K562 (cell line): Measurements from ENCODE around the gene GOLPH3L. TPM values are rescaled to one million over a fixed set of nuclear protein-coding genes. Genes with fewer than 3 reads are reported as not detected.

ENCODE experiments used
- ATAC-seq: fragments of 200-7000 bp; cut with Tn5 transposase; 3 replicates; pipeline ENCODE4 v1.9.1; 2020; ENCODE audit warnings: moderate library complexity
- BruUV-seq: library from RNA; stranded (reverse); fragments of 400-500 nt; replicated peaks from 2 replicates; lab custom pipeline; 2021; lab: Mats Ljungman, UMichigan
- CTCF ChIA-PET: fragments of 300-600 bp; formaldehyde crosslinking; extraction: SDS; loops from one replicate; lab custom pipeline; 2021; ENCODE audit warnings: low intra/inter-chr PET ratio; lab: Yijun Ruan, JAX
- POLR2A ChIA-PET: fragments of 300-600, 350-650 bp; sonication (Branson Sonifier 250); formaldehyde crosslinking; extraction: SDS; loops from one replicate; lab custom pipeline; 2021; ENCODE audit warnings: antibody characterized with exemption, inconsistent platforms; lab: Yijun Ruan, JAX
- DNase-seq, 4 experiments: peaks; one replicate each; pipeline versions ENCODE4 v3.0.0 to v3.0.0-alpha.2; 2011 to 2018; ENCODE audit warnings: low spot score in 3 of 4, mixed read lengths in 3 of 4; ENCODE audit errors: extremely low read depth in 1 of 4
- FAIRE-seq: peaks from 2 replicates; lab custom pipeline; 2011; peaks lifted over from hg19 to GRCh38; lab: Jason Lieb, UNC
- H2AFZ ChIP-seq: 2 replicates; pipeline ENCODE4 v1.6.0; 2011; ENCODE audit warnings: low read depth, low read length, control low read depth, inconsistent platforms
- H3K27ac ChIP-seq: fragments of 200-600 bp; 3 replicates; pipeline ENCODE4 v1.8.0; 2011; ENCODE audit warnings: low read depth, mild to moderate bottlenecking, control low read depth, inconsistent platforms, low read length, moderate library complexity, mixed read lengths; ENCODE audit errors: extremely low read depth
- H3K27me3 ChIP-seq, 2 experiments: fragments of 300-600 bp in 1 of 2; 2 replicates in 1 of 2; 3 replicates in 1 of 2; pipeline versions ENCODE4 v1.6.0 to v1.8.0; 2011; ENCODE audit warnings: inconsistent platforms in 2 of 2, low read length in 2 of 2, mild to moderate bottlenecking in 1 of 2, mixed read lengths in 1 of 2, moderate library complexity in 1 of 2; ENCODE audit not compliant: control insufficient read depth in 2 of 2, insufficient read depth in 2 of 2
- H3K36me3 ChIP-seq: fragments of 300-600 bp; 3 replicates; pipeline ENCODE4 v1.8.0; 2011; ENCODE audit warnings: mild to moderate bottlenecking, low read length, inconsistent platforms; ENCODE audit not compliant: control insufficient read depth, insufficient read depth
- H3K4me1 ChIP-seq, 2 experiments: fragments of 200-600 bp in 1 of 2; replicated peaks in 1 of 2; 2 replicates in 1 of 2; 3 replicates in 1 of 2; pipeline versions ENCODE4 v1.5.1 to v1.8.0; 2011; ENCODE audit warnings: inconsistent platforms in 2 of 2, low read length in 2 of 2, mild to moderate bottlenecking in 1 of 2, mixed read lengths in 1 of 2, moderate library complexity in 1 of 2; ENCODE audit not compliant: control insufficient read depth in 2 of 2, insufficient read depth in 2 of 2
- H3K4me2 ChIP-seq: 2 replicates; pipeline ENCODE4 v1.6.1; 2011; ENCODE audit warnings: low read length, control low read depth, inconsistent platforms, mixed read lengths; ENCODE audit not compliant: insufficient read depth
- H3K4me3 ChIP-seq: fragments of 200-600 bp; sonication (generic), shearing (Covaris generic); 2 replicates; pipeline ENCODE4 v1.5.1; 2016; ENCODE audit warnings: control low read depth, inconsistent platforms
- H3K79me2 ChIP-seq: fragments of 200-600 bp; 3 replicates; pipeline ENCODE4 v1.8.0; 2011; ENCODE audit warnings: low read length, inconsistent platforms; ENCODE audit not compliant: control insufficient read depth, insufficient read depth
- H3K9ac ChIP-seq, 2 experiments: 2 replicates each; pipeline versions ENCODE4 v1.6.0 to v1.6.1; 2011; ENCODE audit warnings: low read depth in 2 of 2, low read length in 2 of 2, control low read depth in 1 of 2, inconsistent platforms in 1 of 2, mild to moderate bottlenecking in 1 of 2, mixed read lengths in 1 of 2; ENCODE audit not compliant: insufficient read depth in 1 of 2
- H3K9me1 ChIP-seq: one replicate; pipeline ENCODE4 v1.6.0; 2011; ENCODE audit warnings: inconsistent platforms, mild to moderate bottlenecking, low read length, moderate library complexity; ENCODE audit not compliant: control insufficient read depth, insufficient read depth
- H3K9me3 ChIP-seq: replicated peaks from 2 replicates; pipeline ENCODE4 v1.5.1; 2011; ENCODE audit warnings: low read depth, low read length, inconsistent platforms; ENCODE audit not compliant: control insufficient read depth, insufficient read depth
- H4K20me1 ChIP-seq: replicated peaks from 2 replicates; pipeline ENCODE4 v1.6.1; 2011; ENCODE audit warnings: low read length, inconsistent platforms, mixed read lengths; ENCODE audit not compliant: control insufficient read depth, insufficient read depth
- CTCFL ChIP-seq: IDR thresholded peaks from 2 replicates; pipeline ENCODE4 v1.6.1; 2011; ENCODE audit warnings: borderline replicate concordance, low read depth, mild to moderate bottlenecking, moderate library complexity, low read length; ENCODE audit not compliant: insufficient read depth, poor library complexity, severe bottlenecking
- DMBX1 ChIP-seq: fragments of 250-450 bp; sonication (Bioruptor Pico); IDR thresholded peaks from 2 replicates; pipeline ENCODE4 v1.8.0; 2022; ENCODE audit warnings: inconsistent platforms, mild to moderate bottlenecking, moderate library complexity, borderline replicate concordance
- FIP1L1 ChIP-seq: fragments of 200-400 bp; formaldehyde crosslinking; IDR thresholded peaks from 2 replicates; pipeline ENCODE4 v1.6.1; 2018; ENCODE audit warnings: mild to moderate bottlenecking, low read depth, low read length; ENCODE audit not compliant: poor library complexity, severe bottlenecking
- RBM25 ChIP-seq: fragments of 200-400 bp; formaldehyde crosslinking; IDR thresholded peaks from 2 replicates; pipeline ENCODE4 v1.6.1; 2018; ENCODE audit warnings: low read length, low read depth, moderate library complexity; ENCODE audit not compliant: severe bottlenecking
- SAFB ChIP-seq: fragments of 200-400 bp; formaldehyde crosslinking; IDR thresholded peaks from 2 replicates; pipeline ENCODE4 v1.6.1; 2017; ENCODE audit warnings: low read depth, low read length, borderline replicate concordance
- SP1 ChIP-seq: sonication (generic); formaldehyde crosslinking; IDR thresholded peaks from 2 replicates; pipeline ENCODE4 v1.8.1; 2022; ENCODE audit warnings: mild to moderate bottlenecking, missing genetic modification reagents
- ZNF121 ChIP-seq: sonication (generic); formaldehyde crosslinking; conservative IDR thresholded peaks from 2 replicates; pipeline ENCODE4 v1.8.0; 2022; ENCODE audit warnings: missing genetic modification reagents
- ZNF57 ChIP-seq: fragments of 450-650 bp; formaldehyde crosslinking; IDR thresholded peaks from 2 replicates; pipeline ENCODE4 v1.4.0; 2020; ENCODE audit warnings: mild to moderate bottlenecking, moderate library complexity
- WGBS: fragments of 100-300 bp; shearing (Covaris generic); methylation state at CpG from one replicate; pipeline ENCODE4 v1.1.6; 2016; ENCODE audit warnings: low coverage, mixed read lengths; ENCODE audit not compliant: insufficient coverage; ENCODE audit errors: missing lambda C conversion rate; 5-methylcytosine and 5-hydroxymethylcytosine counted together
- in situ Hi-C: fragments of 300-500 bp; cut with MboI; formaldehyde crosslinking; loops from 4 replicates; pipeline ENCODE4 v1.15.0; 2018; ENCODE audit warnings: inconsistent platforms, mixed read lengths
- intact Hi-C: fragments of 100-400 bp; cut with micrococcal nuclease; formaldehyde crosslinking; loops from 2 replicates; pipeline ENCODE4 v1.14.2; 2022
- polyA plus RNA-seq, 8 experiments: library from polyadenylated mRNA; depleted of rRNA in 4 of 8; stranded (reverse) in 5 of 8; unstranded in 3 of 8; fragments of >200 nt; fragmentation: Nextera tagmentation in 2 of 8; fragmentation: Illumina TruSeq in 1 of 8; extraction: Ambion mirVana in 2 of 8; extraction: Trizol in 1 of 8; gene quantifications; 2 replicates each; pipeline versions ENCODE4 v1.2.1 to v1.2.3, GENCODE V29; 2011 to 2014; ENCODE audit warnings: inconsistent platforms in 1 of 8, missing spikeins in 1 of 8
- total RNA-seq, 7 experiments: library from RNA; depleted of rRNA in 6 of 7; stranded (reverse); fragments of >200 nt in 6 of 7; fragmentation: Illumina TruSeq in 2 of 7; extraction: Trizol in 2 of 7; gene quantifications; 2 replicates each; pipeline versions ENCODE4 v1.2.1 to v1.2.3, GENCODE V29; 2011 to 2021; ENCODE audit warnings: low replicate concordance in 1 of 7
- TF ChIP-seq, protein P1 (sequence below): fragments of 250-450 bp; sonication (Bioruptor Pico); IDR thresholded peaks from 2 replicates; pipeline ENCODE4 v1.5.0; 2022; ENCODE audit warnings: mild to moderate bottlenecking
- TF ChIP-seq, protein P2 (sequence below), 2 experiments: IDR thresholded peaks; 2 replicates each; pipeline ENCODE4 v1.6.1; 2011; ENCODE audit warnings: borderline replicate concordance in 1 of 2, control low read depth in 1 of 2, low read depth in 1 of 2, low read length in 1 of 2, mild to moderate bottlenecking in 1 of 2, mixed read lengths in 1 of 2, moderate library complexity in 1 of 2; ENCODE audit not compliant: insufficient read depth in 1 of 2, insufficient read length in 1 of 2, poor library complexity in 1 of 2, severe bottlenecking in 1 of 2; ENCODE audit errors: extremely low read depth in 1 of 2

The GOLPH3L gene
- total and polyA plus RNA-seq, 9 of the 15 experiments (the other 6 are each of a cell fraction or from before 2014, with no cell fraction given) = 8.1 to 42.1 (median 21.6) TPM

- TF ChIP-seq, protein P1, sequence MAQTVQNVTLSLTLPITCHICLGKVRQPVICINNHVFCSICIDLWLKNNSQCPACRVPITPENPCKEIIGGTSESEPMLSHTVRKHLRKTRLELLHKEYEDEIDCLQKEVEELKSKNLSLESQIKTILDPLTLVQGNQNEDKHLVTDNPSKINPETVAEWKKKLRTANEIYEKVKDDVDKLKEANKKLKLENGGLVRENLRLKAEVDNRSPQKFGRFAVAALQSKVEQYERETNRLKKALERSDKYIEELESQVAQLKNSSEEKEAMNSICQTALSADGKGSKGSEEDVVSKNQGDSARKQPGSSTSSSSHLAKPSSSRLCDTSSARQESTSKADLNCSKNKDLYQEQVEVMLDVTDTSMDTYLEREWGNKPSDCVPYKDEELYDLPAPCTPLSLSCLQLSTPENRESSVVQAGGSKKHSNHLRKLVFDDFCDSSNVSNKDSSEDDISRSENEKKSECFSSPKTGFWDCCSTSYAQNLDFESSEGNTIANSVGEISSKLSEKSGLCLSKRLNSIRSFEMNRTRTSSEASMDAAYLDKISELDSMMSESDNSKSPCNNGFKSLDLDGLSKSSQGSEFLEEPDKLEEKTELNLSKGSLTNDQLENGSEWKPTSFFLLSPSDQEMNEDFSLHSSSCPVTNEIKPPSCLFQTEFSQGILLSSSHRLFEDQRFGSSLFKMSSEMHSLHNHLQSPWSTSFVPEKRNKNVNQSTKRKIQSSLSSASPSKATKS = no peak
Measured at GRCh38 chr1:150678988-150679387, 18.0 kb downstream of the GOLPH3L start (continued).

DNA sequence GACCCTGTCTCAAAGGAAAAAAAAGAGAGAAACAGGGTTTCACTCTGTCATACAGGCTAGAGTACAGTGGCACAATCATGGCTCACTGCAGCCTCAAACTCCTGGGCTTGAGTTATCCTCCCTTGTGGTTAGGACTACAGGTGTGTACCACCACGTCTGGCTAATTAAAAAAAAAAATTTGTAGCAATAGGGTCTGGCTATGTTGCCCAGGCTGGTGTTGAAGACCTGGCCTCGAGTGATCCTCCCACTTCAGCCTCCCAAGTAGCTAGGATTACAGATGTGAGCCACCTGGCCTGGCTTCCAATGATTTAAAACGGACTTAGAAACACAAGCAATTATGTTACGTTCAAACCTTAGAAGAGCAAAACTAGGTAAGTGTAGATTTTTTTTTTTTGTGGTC lies 22.1 kb downstream of the GOLPH3L start:
- H3K79me2 ChIP-seq = peaks cover 5% of the 10 kb centered on the region; the same call in 1 of the 3 replicates
- BruUV-seq = no TSS peak
- intact Hi-C loops = no loop called here
- POLR2A ChIA-PET = interaction anchor here (1.0 kb wide), 1 partner anchor 25 kb away, joined by 3 read pairs; no protein-coding TSS in a partner anchor
- FAIRE-seq (no peak), ATAC-seq (no peak), DNase-seq (no peak)
- H3K9me3 ChIP-seq = no peaks in the 10 kb centered on the region
- in situ Hi-C loops = no loop called here
- H3K9me1 ChIP-seq = no peaks in the 10 kb centered on the region
- no peaks in the 10 kb centered on the region for H3K27me3 ChIP-seq
- CTCF ChIA-PET = no interaction called here
- H3K4me2 ChIP-seq = no peak overlapping the region
- H3K9ac ChIP-seq = no peak overlapping the region
- H3K27ac ChIP-seq = no peak overlapping the region
- H3K36me3 ChIP-seq = peaks cover 9% of the 10 kb centered on the region; the same call in 1 of the 3 replicates
- WGBS = 74% methylated on average over 4 of the region's 4 CpGs
- no peak overlapping the region for H2AFZ ChIP-seq
- H3K4me3 ChIP-seq = no peak overlapping the region
- H4K20me1 ChIP-seq = no peaks in the 10 kb centered on the region
- no peaks in the 10 kb centered on the region for H3K4me1 ChIP-seq
- TF ChIP-seq RBM25 (peak; percentile 51), FIP1L1 (no peak), DMBX1 (no peak), SAFB (no peak), SP1 (CRISPR knock-in tag) (no peak), CTCFL (no peak), ZNF121 (CRISPR knock-in tag) (peak; percentile 88), ZNF57 (CRISPR knock-in tag) (no peak)
- TF ChIP-seq, protein P2, sequence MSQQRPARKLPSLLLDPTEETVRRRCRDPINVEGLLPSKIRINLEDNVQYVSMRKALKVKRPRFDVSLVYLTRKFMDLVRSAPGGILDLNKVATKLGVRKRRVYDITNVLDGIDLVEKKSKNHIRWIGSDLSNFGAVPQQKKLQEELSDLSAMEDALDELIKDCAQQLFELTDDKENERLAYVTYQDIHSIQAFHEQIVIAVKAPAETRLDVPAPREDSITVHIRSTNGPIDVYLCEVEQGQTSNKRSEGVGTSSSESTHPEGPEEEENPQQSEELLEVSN (IDR thresholded peaks at IDR 0.05; ENCODE audit: borderline replicate concordance in 1 of 2, extremely low read depth in 1 of 2, insufficient read depth in 1 of 2, insufficient read length in 1 of 2, low read depth in 1 of 2, low read length in 1 of 2, poor library complexity in 1 of 2, severe bottlenecking in 1 of 2) = no peak
